IgD-negative memory B cell (primary cell): ENCODE data around the gene SCGB1A1. TPM values are rescaled to one million over a fixed set of nuclear protein-coding genes. Genes with fewer than 3 reads are reported as not detected.

Source experiments
- H3K27ac Mint-ChIP-seq, 3 donors: one replicate each; pipeline ENCODE4 v1.8.0; 2020 to 2022; ENCODE audit warnings: mild to moderate bottlenecking in 3 of 3, mixed read lengths in 3 of 3, moderate library complexity in 1 of 3
- H3K27me3 Mint-ChIP-seq: one replicate; pipeline ENCODE4 v1.8.0; 2021; ENCODE audit warnings: mixed read lengths
- H3K36me3 Mint-ChIP-seq: one replicate; pipeline ENCODE4 v1.8.0; 2020; ENCODE audit warnings: mild to moderate bottlenecking, mixed read lengths
- H3K4me1 Mint-ChIP-seq, 3 donors: one replicate each; pipeline ENCODE4 v1.8.0; 2020 to 2022; ENCODE audit warnings: mixed read lengths in 3 of 3, mild to moderate bottlenecking in 1 of 3
- H3K4me3 Mint-ChIP-seq, 4 donors: one replicate each; pipeline ENCODE4 v1.8.0; 2020 to 2022; ENCODE audit warnings: mild to moderate bottlenecking in 4 of 4, mixed read lengths in 4 of 4, moderate library complexity in 3 of 4
- H3K9me3 Mint-ChIP-seq, 3 donors: one replicate each; pipeline ENCODE4 v1.8.0; 2020 to 2021; ENCODE audit warnings: mixed read lengths in 3 of 3, mild to moderate bottlenecking in 1 of 3
- polyA plus RNA-seq: library from polyadenylated mRNA; unstranded; fragments of 300-500 nt; fragmentation: Illumina TruSeq; gene quantifications from one replicate; pipeline ENCODE4 v1.2.3, GENCODE V29; 2021

SCGB1A1 gene
- polyA plus RNA-seq, 1 donor from 2014 or later, result not detected

- H3K4me1 Mint-ChIP-seq, result peaks cover 0 to 2% (median 0%) of the 10 kb centered on the region in 3 donors
- H3K27me3 Mint-ChIP-seq, result peaks cover 2% of the 10 kb centered on the region
- peaks cover 3% of the 10 kb centered on the region for H3K36me3 Mint-ChIP-seq
- no peak overlapping the region for H3K4me3 Mint-ChIP-seq
- no peaks in the 10 kb centered on the region for H3K9me3 Mint-ChIP-seq
- H3K27ac Mint-ChIP-seq, result peak overlapping the region in 1 of 3 donors; percentile 2
Measured at GRCh38 chr11:62402960-62403730, 15.7 kb upstream of the SCGB1A1 start.

GRCh38 chr11:62404435-62404834, 14.4 kb upstream of the SCGB1A1 start:
- Mint-ChIP-seq H3K4me1 (no peaks in the 10 kb centered on the region), H3K9me3 (no peaks in the 10 kb centered on the region), H3K27ac (no peak overlapping the region), H3K36me3 (peaks cover 3% of the 10 kb centered on the region), H3K4me3 (no peak overlapping the region), H3K27me3 (no peaks in the 10 kb centered on the region)

GRCh38 chr11:62404901-62405300, 13.9 kb upstream of the SCGB1A1 start:
- peak overlapping the region in 1 of 4 donors; percentile 37 for H3K4me3 Mint-ChIP-seq
- no peak overlapping the region for H3K27ac Mint-ChIP-seq
- H3K9me3 Mint-ChIP-seq, result no peaks in the 10 kb centered on the region
- peaks cover 3% of the 10 kb centered on the region for H3K36me3 Mint-ChIP-seq
- no peaks in the 10 kb centered on the region for H3K4me1 Mint-ChIP-seq
- no peaks in the 10 kb centered on the region for H3K27me3 Mint-ChIP-seq

GRCh38 chr11:62406034-62406433, 12.8 kb upstream of the SCGB1A1 start:
- H3K4me1 Mint-ChIP-seq, result no peaks in the 10 kb centered on the region
- peak overlapping the region in 1 of 3 donors; percentile 50 for H3K27ac Mint-ChIP-seq
- H3K4me3 Mint-ChIP-seq, result no peak overlapping the region
- peaks cover 3% of the 10 kb centered on the region for H3K36me3 Mint-ChIP-seq
- H3K9me3 Mint-ChIP-seq, result no peaks in the 10 kb centered on the region
- no peaks in the 10 kb centered on the region for H3K27me3 Mint-ChIP-seq

GRCh38 chr11:62409831-62410230, 9.0 kb upstream of the SCGB1A1 start:
- no peaks in the 10 kb centered on the region for H3K9me3 Mint-ChIP-seq
- H3K4me1 Mint-ChIP-seq, result no peaks in the 10 kb centered on the region
- no peaks in the 10 kb centered on the region for H3K36me3 Mint-ChIP-seq
- no peak overlapping the region for H3K27ac Mint-ChIP-seq
- no peak overlapping the region for H3K4me3 Mint-ChIP-seq
- H3K27me3 Mint-ChIP-seq, result peaks cover 1% of the 10 kb centered on the region

DNA sequence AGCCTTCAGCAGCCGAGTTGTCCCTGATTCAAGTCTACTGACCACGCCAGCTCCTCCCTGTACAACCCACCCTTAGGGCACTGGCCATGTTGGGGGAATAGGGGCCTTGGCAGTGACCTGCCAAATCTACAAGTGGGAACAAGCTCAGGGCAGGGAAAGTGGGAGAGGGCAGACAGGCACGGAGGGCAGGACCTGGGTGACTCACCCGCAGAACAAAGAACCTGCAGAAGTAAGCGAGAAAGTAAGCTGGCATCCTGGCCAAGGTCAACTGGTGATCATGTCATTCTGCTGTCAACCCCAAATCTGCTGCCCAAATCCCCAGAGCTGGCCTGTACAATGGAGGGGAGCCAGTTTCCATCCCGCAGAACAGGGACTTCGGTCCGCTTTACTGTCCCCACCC, 7.9 kb upstream of the SCGB1A1 start:
- Mint-ChIP-seq H3K27ac (no peak overlapping the region), H3K36me3 (no peaks in the 10 kb centered on the region), H3K4me1 (no peaks in the 10 kb centered on the region), H3K27me3 (peaks cover 1% of the 10 kb centered on the region), H3K9me3 (no peaks in the 10 kb centered on the region), H3K4me3 (no peak overlapping the region)

DNA sequence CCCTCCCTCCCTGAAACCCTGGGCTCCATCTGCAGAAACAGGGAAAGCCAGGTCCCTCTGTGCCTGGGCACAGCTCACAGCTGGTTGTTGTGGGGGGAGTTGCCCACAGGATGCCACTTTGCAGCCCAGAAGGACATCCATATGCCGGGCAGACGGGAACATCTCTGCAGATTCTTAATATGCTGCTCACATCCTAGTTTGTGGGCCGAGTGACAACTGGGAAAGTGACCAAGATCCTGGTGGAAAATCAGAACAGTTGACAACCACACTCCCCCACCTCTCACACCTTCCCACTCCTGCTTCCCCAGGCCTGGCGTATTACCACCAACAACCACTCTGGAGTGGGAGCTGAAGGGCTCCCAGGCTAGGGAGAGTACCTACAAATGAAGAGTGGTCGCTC, 7.3 kb upstream of the SCGB1A1 start:
- H3K36me3 Mint-ChIP-seq, result no peaks in the 10 kb centered on the region
- H3K27me3 Mint-ChIP-seq, result peaks cover 1% of the 10 kb centered on the region
- no peak overlapping the region for H3K27ac Mint-ChIP-seq
- no peak overlapping the region for H3K4me3 Mint-ChIP-seq
- H3K4me1 Mint-ChIP-seq, result peaks cover 0 to 1% (median 0%) of the 10 kb centered on the region in 3 donors
- H3K9me3 Mint-ChIP-seq, result no peaks in the 10 kb centered on the region

DNA sequence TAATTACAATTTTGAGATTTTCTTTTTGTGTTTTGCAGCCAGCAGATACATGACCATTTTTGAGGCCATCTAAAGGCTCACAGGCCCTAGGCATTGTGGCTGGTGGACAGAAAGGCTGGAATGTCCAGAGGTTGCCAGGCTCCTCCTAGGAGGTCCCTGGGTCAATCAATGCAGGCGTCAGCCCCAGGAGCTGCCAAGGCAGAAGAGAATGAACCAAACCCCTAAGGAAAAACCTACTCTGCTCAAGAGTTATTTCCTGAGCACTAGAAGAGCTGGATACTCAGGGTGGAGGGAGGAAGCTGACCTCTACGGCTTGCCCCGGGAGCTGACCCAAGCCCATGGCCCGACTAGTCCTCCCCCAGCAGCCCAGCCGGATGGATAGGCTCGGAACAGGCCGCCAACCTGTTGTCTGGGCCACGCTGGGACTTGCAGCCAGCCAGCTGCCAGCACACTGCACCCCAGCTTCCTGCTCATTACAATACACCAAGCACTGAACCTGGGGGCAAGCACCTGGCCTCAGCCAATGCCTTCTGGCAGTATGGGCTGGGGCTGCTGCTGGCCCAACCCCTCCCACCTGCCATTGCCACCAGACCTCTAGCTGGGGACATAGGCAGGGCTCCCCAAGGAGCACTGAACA, 5.7 kb upstream of the SCGB1A1 start:
- no peak overlapping the region for H3K27ac Mint-ChIP-seq
- H3K4me3 Mint-ChIP-seq, result no peak overlapping the region
- H3K36me3 Mint-ChIP-seq, result no peaks in the 10 kb centered on the region
- peaks cover 3% of the 10 kb centered on the region for H3K27me3 Mint-ChIP-seq
- H3K9me3 Mint-ChIP-seq, result no peaks in the 10 kb centered on the region
- H3K4me1 Mint-ChIP-seq, result peaks cover 0 to 1% (median 0%) of the 10 kb centered on the region in 3 donors

DNA sequence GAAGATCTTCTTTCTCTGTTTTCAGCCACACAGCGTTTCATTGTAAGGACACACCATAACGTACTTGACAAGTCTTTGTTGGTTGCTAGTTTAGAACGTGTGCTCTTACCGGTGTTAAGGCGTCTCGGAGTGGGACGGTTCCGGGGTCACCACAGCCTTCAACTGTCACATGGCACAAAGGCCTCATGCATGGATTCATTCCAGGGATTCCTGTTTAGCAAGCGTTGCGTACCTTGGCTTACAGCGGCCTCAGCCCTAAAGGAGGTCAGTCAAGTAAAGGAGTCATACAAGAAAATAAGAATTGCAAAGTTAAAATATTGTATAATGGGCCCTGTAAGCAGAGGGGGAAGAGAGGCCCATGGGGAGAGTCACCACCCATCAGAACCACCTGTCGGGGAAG, 2.2 kb upstream of the SCGB1A1 start:
- no peaks in the 10 kb centered on the region for H3K36me3 Mint-ChIP-seq
- H3K9me3 Mint-ChIP-seq, result no peaks in the 10 kb centered on the region
- H3K4me3 Mint-ChIP-seq, result no peak overlapping the region
- peaks cover 0 to 1% (median 0%) of the 10 kb centered on the region in 3 donors for H3K4me1 Mint-ChIP-seq
- H3K27me3 Mint-ChIP-seq, result peaks cover 3% of the 10 kb centered on the region
- no peak overlapping the region for H3K27ac Mint-ChIP-seq

DNA sequence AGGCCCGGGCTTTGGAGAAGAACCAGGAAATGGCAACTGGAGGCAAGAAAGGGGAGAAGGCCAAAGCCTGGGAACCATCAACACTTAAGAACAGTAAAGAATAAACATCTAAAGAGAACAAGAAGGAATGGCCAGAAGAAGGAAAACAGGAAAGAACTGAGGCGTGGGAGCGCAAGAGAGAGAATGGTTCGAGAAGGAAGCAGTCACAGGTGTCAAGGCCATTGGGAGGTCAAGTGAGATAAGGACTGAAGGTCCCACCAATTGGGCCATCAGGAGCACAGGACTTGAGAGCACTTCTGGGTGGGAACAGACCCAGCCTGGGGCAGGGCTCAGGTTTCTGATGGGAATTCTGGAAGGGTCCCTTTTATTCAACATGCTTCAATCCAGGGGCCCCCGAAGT, 697 bp upstream of the SCGB1A1 start:
- Mint-ChIP-seq H3K27me3 (peaks cover 1% of the 10 kb centered on the region), H3K4me3 (peak overlapping the region in 1 of 4 donors; percentile 72), H3K36me3 (no peaks in the 10 kb centered on the region), H3K9me3 (no peaks in the 10 kb centered on the region), H3K4me1 (peaks cover 0 to 1% (median 0%) of the 10 kb centered on the region in 3 donors), H3K27ac (peak overlapping the region in 1 of 3 donors; percentile 22)

- H3K27ac Mint-ChIP-seq, result no peak overlapping the region
- no peak overlapping the region for H3K4me3 Mint-ChIP-seq
- H3K4me1 Mint-ChIP-seq, result peaks cover 0 to 1% (median under 1%) of the 10 kb centered on the region in 3 donors
- H3K36me3 Mint-ChIP-seq, result no peaks in the 10 kb centered on the region
- no peaks in the 10 kb centered on the region for H3K9me3 Mint-ChIP-seq
- peaks cover 4% of the 10 kb centered on the region for H3K27me3 Mint-ChIP-seq
Measured at GRCh38 chr11:62419314-62419929, 589 bp downstream of the SCGB1A1 start.

- peaks cover 4% of the 10 kb centered on the region for H3K27me3 Mint-ChIP-seq
Measured at GRCh38 chr11:62419943-62420342, 1.1 kb downstream of the SCGB1A1 start.

GRCh38 chr11:62420882-62421281, 2.0 kb downstream of the SCGB1A1 start:
- Mint-ChIP-seq H3K9me3 (no peaks in the 10 kb centered on the region), H3K4me3 (no peak overlapping the region), H3K4me1 (peaks cover 0 to 5% (median 4%) of the 10 kb centered on the region in 3 donors), H3K27ac (peak overlapping the region in 1 of 3 donors; percentile 0), H3K27me3 (peaks cover 4% of the 10 kb centered on the region), H3K36me3 (no peaks in the 10 kb centered on the region)

More at GRCh38 chr11:62419943-62420342, 1.1 kb downstream of the SCGB1A1 start:
- Mint-ChIP-seq H3K36me3 (no peaks in the 10 kb centered on the region), H3K4me3 (no peak overlapping the region), H3K27ac (no peak overlapping the region), H3K9me3 (no peaks in the 10 kb centered on the region), H3K4me1 (peaks cover 0 to 5% (median 4%) of the 10 kb centered on the region in 3 donors)

GRCh38 chr11:62421996-62422395, 3.2 kb downstream of the SCGB1A1 start:
- Mint-ChIP-seq H3K27me3 (peaks cover 4% of the 10 kb centered on the region), H3K9me3 (no peaks in the 10 kb centered on the region), H3K4me1 (peaks cover 3 to 5% (median 5%) of the 10 kb centered on the region in 3 donors), H3K4me3 (no peak overlapping the region), H3K36me3 (no peaks in the 10 kb centered on the region), H3K27ac (no peak overlapping the region)

DNA sequence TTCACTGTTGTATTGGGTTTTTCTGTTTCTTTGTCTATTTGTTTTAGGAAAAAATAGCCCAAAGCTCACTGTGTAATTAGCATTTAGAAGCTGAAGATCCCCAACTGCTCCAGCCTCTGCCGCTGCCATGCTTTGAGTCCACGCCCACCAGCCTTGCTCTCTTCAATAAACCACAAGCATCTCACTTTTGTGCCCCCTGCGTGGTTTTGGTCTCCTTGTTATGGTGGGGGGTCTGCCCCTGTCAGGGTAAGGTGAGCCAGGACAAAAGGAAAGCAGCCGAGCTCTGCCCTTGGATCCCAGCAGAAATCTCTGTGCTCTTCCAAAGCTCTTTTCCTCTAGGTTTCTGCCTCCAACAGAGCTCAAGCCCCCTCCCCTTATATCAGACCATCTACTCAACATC, 4.2 kb downstream of the SCGB1A1 start:
- Mint-ChIP-seq H3K27ac (no peak overlapping the region), H3K4me3 (peak overlapping the region in 1 of 4 donors; percentile 52)

More for the DNA sequence above, 4.2 kb downstream of the SCGB1A1 start:
- H3K27me3 Mint-ChIP-seq, result peaks cover 3% of the 10 kb centered on the region
- no peaks in the 10 kb centered on the region for H3K36me3 Mint-ChIP-seq
- H3K4me1 Mint-ChIP-seq, result peaks cover 3 to 10% (median 9%) of the 10 kb centered on the region in 3 donors
- H3K9me3 Mint-ChIP-seq, result no peaks in the 10 kb centered on the region
